Measurements from ENCODE around the gene PCNX1. TPM values are rescaled to one million over a fixed set of nuclear protein-coding genes. Genes with fewer than 3 reads are reported as not detected.
"Not testable (repeated sequence)": the region's sequence is repeated elsewhere in the genome, so short reads cannot be mapped to it uniquely, and the experiment has no call there.

The PCNX1 gene
- polyA plus RNA-seq, 1 donor, result 43.9 TPM

GRCh38 chr14:71011479-71011878 lies 104.2 kb downstream of the PCNX1 start:
- H3K4me3 ChIP-seq (ENCODE audit: low read length), result no peak overlapping the region
- no peak for DNase-seq
- WGBS (ENCODE audit: insufficient coverage, low lambda C conversion rate), result 100% methylated on average over 1 of the region's 1 CpG
- H3K27ac ChIP-seq (ENCODE audit: low read length), result no peak overlapping the region
- no peaks in the 10 kb centered on the region for H3K9me3 ChIP-seq (ENCODE audit: control insufficient read depth, low read depth, low read length)
- H3K4me1 ChIP-seq (ENCODE audit: control insufficient read depth, insufficient read depth, low read length), result no peaks in the 10 kb centered on the region
- no peaks in the 10 kb centered on the region for H3K27me3 ChIP-seq (ENCODE audit: control insufficient read depth, insufficient read depth, low read length)
- peaks cover 17% of the 10 kb centered on the region for H3K36me3 ChIP-seq (ENCODE audit: control insufficient read depth, insufficient read depth, low read length)

- H3K36me3 ChIP-seq (ENCODE audit: control insufficient read depth, insufficient read depth, low read length), result peaks cover 17% of the 10 kb centered on the region
- no peak for DNase-seq
- WGBS (ENCODE audit: insufficient coverage, low lambda C conversion rate), result no CpG with 5 or more reads among the region's 4 CpGs
- H3K27me3 ChIP-seq (ENCODE audit: control insufficient read depth, insufficient read depth, low read length), result no peaks in the 10 kb centered on the region
- no peaks in the 10 kb centered on the region for H3K4me1 ChIP-seq (ENCODE audit: control insufficient read depth, insufficient read depth, low read length)
- no peak overlapping the region for H3K27ac ChIP-seq (ENCODE audit: low read length)
- H3K9me3 ChIP-seq (ENCODE audit: control insufficient read depth, low read depth, low read length), result no peaks in the 10 kb centered on the region
- no peak overlapping the region for H3K4me3 ChIP-seq (ENCODE audit: low read length)
Measured at GRCh38 chr14:71012888-71013287, 105.6 kb downstream of the PCNX1 start.

- no peak overlapping the region for H3K27ac ChIP-seq (ENCODE audit: low read length)
- peaks cover 17% of the 10 kb centered on the region for H3K36me3 ChIP-seq (ENCODE audit: control insufficient read depth, insufficient read depth, low read length)
- no CpG with 5 or more reads among the region's 1 CpG for WGBS (ENCODE audit: insufficient coverage, low lambda C conversion rate)
- H3K4me1 ChIP-seq (ENCODE audit: control insufficient read depth, insufficient read depth, low read length), result no peaks in the 10 kb centered on the region
- no peak overlapping the region for H3K4me3 ChIP-seq (ENCODE audit: low read length)
- DNase-seq, result no peak
- no peaks in the 10 kb centered on the region for H3K9me3 ChIP-seq (ENCODE audit: control insufficient read depth, low read depth, low read length)
- H3K27me3 ChIP-seq (ENCODE audit: control insufficient read depth, insufficient read depth, low read length), result no peaks in the 10 kb centered on the region
Measured at GRCh38 chr14:71013551-71014192, 106.4 kb downstream of the PCNX1 start.

- not testable (repeated sequence) for H3K4me3 ChIP-seq (ENCODE audit: low read length)
Measured at GRCh38 chr14:71019917-71020316, 112.7 kb downstream of the PCNX1 start.

GRCh38 chr14:71021347-71022011 lies 114.2 kb downstream of the PCNX1 start:
- 58% methylated on average over 1 of the region's 1 CpG for WGBS (ENCODE audit: insufficient coverage, low lambda C conversion rate)
- Histone ChIP-seq H3K36me3 (ENCODE audit: control insufficient read depth, insufficient read depth, low read length) (peaks cover 20% of the 10 kb centered on the region), H3K27ac (ENCODE audit: low read length) (no peak overlapping the region), H3K4me1 (ENCODE audit: control insufficient read depth, insufficient read depth, low read length) (no peaks in the 10 kb centered on the region), H3K4me3 (ENCODE audit: low read length) (no peak overlapping the region), H3K27me3 (ENCODE audit: control insufficient read depth, insufficient read depth, low read length) (no peaks in the 10 kb centered on the region), H3K9me3 (ENCODE audit: control insufficient read depth, low read depth, low read length) (no peaks in the 10 kb centered on the region)
- DNase-seq, result no peak

More at GRCh38 chr14:71019917-71020316, 112.7 kb downstream of the PCNX1 start:
- H3K27me3 ChIP-seq (ENCODE audit: control insufficient read depth, insufficient read depth, low read length); H3K9me3 ChIP-seq (ENCODE audit: control insufficient read depth, low read depth, low read length); DNase-seq; H3K4me1 ChIP-seq (ENCODE audit: control insufficient read depth, insufficient read depth, low read length); H3K27ac ChIP-seq (ENCODE audit: low read length): not testable (repeated sequence)
- 100% methylated on average over 2 of the region's 3 CpGs for WGBS (ENCODE audit: insufficient coverage, low lambda C conversion rate)
- peaks cover 21% of the 10 kb centered on the region for H3K36me3 ChIP-seq (ENCODE audit: control insufficient read depth, insufficient read depth, low read length)

DNA sequence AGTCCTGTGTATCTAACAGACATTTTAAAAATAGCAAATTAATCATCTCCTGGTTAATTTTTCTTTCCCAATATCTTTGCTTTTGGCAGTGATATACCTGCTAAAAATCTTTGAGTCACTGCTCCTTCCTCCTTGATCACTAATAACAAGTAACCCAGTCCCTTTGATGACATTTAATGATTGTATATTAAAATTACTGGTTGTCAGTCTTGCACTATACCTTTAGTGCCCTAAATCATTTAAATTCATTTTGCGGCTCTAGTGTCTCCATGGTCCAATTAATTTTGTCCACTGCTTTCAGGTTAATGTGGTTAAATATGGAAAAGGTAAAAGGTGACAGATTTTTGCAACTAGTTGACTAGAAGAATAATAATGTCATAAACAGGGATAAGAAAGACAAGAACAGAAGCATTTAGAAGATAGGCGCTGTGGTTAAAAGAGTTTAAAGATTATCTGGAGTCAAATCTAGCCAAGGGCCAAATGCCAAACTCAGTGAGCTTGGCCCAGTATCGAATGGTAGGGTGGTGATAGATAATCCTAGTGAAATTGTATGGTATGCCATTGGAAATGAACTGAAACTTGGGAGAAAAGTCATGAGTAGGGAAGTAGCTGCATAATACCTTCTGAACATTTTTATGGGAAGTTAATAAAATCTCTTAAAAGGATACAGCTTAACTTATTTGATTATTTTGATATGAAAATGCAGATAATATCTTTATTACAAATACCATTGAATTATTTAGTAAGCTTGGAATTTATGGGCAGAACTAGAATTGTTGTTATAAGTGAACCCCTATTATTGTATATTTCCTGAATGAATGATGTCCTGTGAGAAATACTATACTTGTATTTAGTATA lies 115.0 kb downstream of the PCNX1 start:
- H3K4me1 ChIP-seq (ENCODE audit: control insufficient read depth, insufficient read depth, low read length), result no peaks in the 10 kb centered on the region
- no peaks in the 10 kb centered on the region for H3K27me3 ChIP-seq (ENCODE audit: control insufficient read depth, insufficient read depth, low read length)
- H3K36me3 ChIP-seq (ENCODE audit: control insufficient read depth, insufficient read depth, low read length), result peaks cover 20% of the 10 kb centered on the region
- H3K27ac ChIP-seq (ENCODE audit: low read length), result no peak overlapping the region
- H3K4me3 ChIP-seq (ENCODE audit: low read length), result no peak overlapping the region
- H3K9me3 ChIP-seq (ENCODE audit: control insufficient read depth, low read depth, low read length), result no peaks in the 10 kb centered on the region
- WGBS (ENCODE audit: insufficient coverage, low lambda C conversion rate), result 100% methylated on average over 2 of the region's 3 CpGs
- no peak for DNase-seq

DNA sequence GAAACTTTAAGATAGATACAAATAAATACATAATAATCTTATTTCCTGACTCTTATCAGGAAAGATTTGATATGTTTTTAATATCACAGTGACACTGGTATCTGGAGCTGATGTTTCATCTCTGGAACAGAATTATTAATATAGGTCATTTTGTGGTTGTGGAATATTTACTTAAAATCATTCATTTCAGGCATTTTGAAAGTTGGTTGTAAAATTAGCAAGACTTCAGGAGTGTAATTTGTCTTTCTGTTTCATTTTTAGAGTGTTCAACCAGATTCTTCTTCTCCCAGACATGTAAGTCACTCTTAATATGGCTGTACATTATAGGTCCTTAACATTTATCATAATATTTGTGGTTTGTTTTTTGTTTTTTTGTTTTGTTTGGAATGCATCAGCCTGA lies 115.7 kb downstream of the PCNX1 start:
- DNase-seq, result no peak
- Histone ChIP-seq H3K36me3 (ENCODE audit: control insufficient read depth, insufficient read depth, low read length) (peaks cover 20% of the 10 kb centered on the region), H3K4me3 (ENCODE audit: low read length) (no peak overlapping the region), H3K9me3 (ENCODE audit: control insufficient read depth, low read depth, low read length) (no peaks in the 10 kb centered on the region), H3K27me3 (ENCODE audit: control insufficient read depth, insufficient read depth, low read length) (no peaks in the 10 kb centered on the region), H3K27ac (ENCODE audit: low read length) (no peak overlapping the region), H3K4me1 (ENCODE audit: control insufficient read depth, insufficient read depth, low read length) (no peaks in the 10 kb centered on the region)

DNA sequence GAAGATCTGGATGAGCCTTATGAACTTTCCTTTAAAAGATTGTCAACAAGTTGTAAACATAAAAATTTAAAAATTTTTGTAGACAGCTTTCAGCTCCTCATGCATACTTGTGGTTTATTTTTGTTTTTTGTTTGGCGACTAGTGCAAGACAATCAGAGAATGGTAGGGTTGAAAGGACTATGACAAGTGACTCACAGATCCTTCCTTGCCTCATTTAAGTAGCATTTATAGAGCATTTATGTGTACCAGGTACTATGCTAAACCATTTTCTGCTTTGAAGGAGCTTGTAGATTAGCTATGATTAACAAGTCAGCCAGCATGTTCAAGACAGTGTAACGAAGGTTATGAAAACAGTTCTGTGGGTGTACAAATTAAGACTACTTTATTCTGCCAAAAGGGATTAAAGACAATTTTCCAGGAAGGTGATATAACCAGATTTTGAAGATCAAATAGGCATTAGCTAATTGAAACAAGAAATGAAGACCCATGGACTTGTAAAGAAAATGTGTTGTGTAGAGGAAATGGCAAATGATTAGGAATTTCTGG lies 122.0 kb downstream of the PCNX1 start:
- H3K4me1 ChIP-seq (ENCODE audit: control insufficient read depth, insufficient read depth, low read length), result no peaks in the 10 kb centered on the region
- H3K27me3 ChIP-seq (ENCODE audit: control insufficient read depth, insufficient read depth, low read length), result no peaks in the 10 kb centered on the region
- no peak overlapping the region for H3K4me3 ChIP-seq (ENCODE audit: low read length)
- no peak for DNase-seq
- no peaks in the 10 kb centered on the region for H3K9me3 ChIP-seq (ENCODE audit: control insufficient read depth, low read depth, low read length)
- no peak overlapping the region for H3K27ac ChIP-seq (ENCODE audit: low read length)
- 100% methylated on average over 1 of the region's 2 CpGs for WGBS (ENCODE audit: insufficient coverage, low lambda C conversion rate)
- peaks cover 31% of the 10 kb centered on the region for H3K36me3 ChIP-seq (ENCODE audit: control insufficient read depth, insufficient read depth, low read length)

GRCh38 chr14:71031000-71031399 lies 123.7 kb downstream of the PCNX1 start:
- DNase-seq, result no peak
- H3K27ac ChIP-seq (ENCODE audit: low read length), result no peak overlapping the region
- H3K4me1 ChIP-seq (ENCODE audit: control insufficient read depth, insufficient read depth, low read length), result no peaks in the 10 kb centered on the region
- no peaks in the 10 kb centered on the region for H3K27me3 ChIP-seq (ENCODE audit: control insufficient read depth, insufficient read depth, low read length)
- no peaks in the 10 kb centered on the region for H3K9me3 ChIP-seq (ENCODE audit: control insufficient read depth, low read depth, low read length)
- peaks cover 33% of the 10 kb centered on the region for H3K36me3 ChIP-seq (ENCODE audit: control insufficient read depth, insufficient read depth, low read length)
- no peak overlapping the region for H3K4me3 ChIP-seq (ENCODE audit: low read length)
- WGBS (ENCODE audit: insufficient coverage, low lambda C conversion rate), result no CpG with 5 or more reads among the region's 1 CpG

DNA sequence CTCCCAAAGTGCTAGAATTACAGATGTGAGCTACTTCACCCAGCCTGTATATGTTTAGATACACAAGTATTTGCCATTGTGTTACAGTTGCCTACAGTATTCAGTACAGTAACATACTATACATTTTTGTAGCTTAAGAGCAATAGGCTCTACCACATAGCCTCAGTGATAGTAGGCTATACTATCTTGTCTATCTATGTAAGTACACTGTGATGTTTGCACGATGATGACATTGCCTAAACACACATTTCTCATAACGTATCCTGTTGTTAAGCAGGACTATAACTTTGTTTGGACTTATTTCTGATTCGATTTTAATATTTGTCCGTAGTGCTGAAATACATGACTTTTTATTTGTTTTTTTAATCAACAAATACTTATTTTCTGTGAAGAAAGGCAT lies 129.2 kb downstream of the PCNX1 start:
- H3K4me3 ChIP-seq (ENCODE audit: low read length), result no peak overlapping the region
- whole genome bisulfite sequencing (ENCODE audit: insufficient coverage, low lambda C conversion rate), result 90% methylated on average over 4 of the region's 4 CpGs
- H3K27ac ChIP-seq (ENCODE audit: low read length), result no peak overlapping the region
- no peaks in the 10 kb centered on the region for H3K4me1 ChIP-seq (ENCODE audit: control insufficient read depth, insufficient read depth, low read length)
- no peaks in the 10 kb centered on the region for H3K27me3 ChIP-seq (ENCODE audit: control insufficient read depth, insufficient read depth, low read length)
- H3K36me3 ChIP-seq (ENCODE audit: control insufficient read depth, insufficient read depth, low read length), result peaks cover 41% of the 10 kb centered on the region
- no peak for DNase-seq
- peaks cover 10% of the 10 kb centered on the region for H3K9me3 ChIP-seq (ENCODE audit: control insufficient read depth, low read depth, low read length)

All from large intestine (tissue), 3 donors.